CD4-positive, alpha-beta T cell treated with Interferon gamma for 1 hour (primary cell): ENCODE measurements around the gene C3orf38.
"Not testable (repeated sequence)": the region's sequence is repeated elsewhere in the genome, so short reads cannot be mapped to it uniquely, and the experiment has no call there.

ENCODE experiments used
- DNase-seq: peaks from one replicate; pipeline ENCODE4 v3.0.0-alpha.2; 2020

Gene C3orf38

DNA sequence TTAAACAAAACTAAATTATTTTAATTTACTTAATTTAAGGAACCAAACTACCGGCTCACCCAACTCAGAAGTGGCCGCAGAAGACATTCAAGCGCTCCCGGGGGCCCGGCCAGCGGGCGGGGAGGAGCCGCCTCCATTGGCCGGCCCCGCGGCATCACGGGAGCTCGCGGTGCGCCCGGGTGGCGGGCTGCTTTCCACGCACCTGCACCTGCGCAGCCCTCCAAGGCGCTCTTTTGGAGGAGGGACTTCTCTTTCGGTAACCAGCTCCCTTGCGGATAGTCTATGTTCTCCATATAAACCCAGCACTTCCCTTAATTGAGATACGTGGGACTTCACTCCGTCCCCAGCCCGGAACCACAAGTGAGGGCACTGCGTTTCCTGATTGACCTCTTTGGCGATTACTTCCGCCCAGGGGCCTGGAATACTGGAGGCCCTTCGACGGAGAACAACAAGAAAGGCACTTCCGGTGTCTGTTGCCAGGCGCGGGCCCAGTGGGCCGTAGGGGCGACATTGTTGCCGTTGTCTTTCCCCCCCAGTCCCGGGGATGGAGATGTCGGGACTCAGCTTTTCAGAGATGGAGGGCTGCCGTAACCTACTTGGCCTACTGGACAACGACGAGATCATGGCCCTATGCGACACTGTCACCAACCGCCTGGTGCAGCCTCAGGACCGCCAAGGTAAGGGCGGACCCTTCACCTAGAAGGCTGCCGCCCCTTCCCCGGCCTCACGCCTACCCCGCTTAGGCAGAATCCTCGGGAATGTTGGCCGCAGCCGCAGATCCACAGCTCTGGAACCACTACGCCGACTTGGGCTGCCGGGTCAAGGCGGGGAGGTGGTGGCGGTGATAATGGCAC lies at the start of gene C3orf38:
Gene C3orf38, plus strand, starts transcription at position 451 of the 854 bp plus-strand sequence. Its CDS starts 94 bp downstream, at position 545.
- peak; percentile 76 for DNase-seq

DNA sequence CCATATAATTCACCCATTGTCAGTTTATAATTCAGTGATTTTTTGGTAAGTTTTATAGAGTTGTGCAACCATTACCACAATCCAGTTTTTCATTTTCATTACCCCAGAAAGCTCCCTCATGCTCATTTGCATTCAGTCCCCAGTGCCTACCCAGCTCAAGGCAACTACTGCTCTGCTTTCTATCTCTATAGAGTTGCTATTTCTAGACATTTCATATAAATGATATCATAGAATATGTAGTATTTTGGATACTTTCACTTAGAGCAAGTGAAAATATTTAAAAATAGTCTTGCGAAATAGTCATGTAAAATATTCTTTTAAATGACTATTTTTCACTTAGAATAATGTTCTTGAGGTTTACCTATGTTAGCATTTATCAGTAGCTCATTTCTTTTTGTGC lies 48.6 kb upstream of the C3orf38 start:
- DNase-seq = no peak

DNA sequence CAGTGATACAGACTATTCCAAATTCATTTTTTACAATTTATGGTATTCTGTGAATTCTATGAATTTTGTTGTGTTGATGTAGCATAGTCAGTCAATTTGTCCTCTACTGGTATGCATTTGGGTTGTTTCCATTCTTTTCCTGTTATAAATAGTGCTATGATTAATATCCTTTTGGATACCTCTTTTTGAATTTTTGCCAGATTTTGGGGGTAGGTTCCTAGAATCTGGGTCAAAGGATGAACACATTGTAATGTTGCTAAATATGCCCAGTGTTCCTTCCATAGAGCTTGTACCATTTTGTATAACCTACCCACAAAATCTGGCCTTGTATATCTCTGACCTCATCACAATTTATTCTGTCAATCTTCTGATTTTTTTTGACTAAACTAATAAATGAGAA lies 44.4 kb upstream of the C3orf38 start:
- DNase-seq = no peak

DNA sequence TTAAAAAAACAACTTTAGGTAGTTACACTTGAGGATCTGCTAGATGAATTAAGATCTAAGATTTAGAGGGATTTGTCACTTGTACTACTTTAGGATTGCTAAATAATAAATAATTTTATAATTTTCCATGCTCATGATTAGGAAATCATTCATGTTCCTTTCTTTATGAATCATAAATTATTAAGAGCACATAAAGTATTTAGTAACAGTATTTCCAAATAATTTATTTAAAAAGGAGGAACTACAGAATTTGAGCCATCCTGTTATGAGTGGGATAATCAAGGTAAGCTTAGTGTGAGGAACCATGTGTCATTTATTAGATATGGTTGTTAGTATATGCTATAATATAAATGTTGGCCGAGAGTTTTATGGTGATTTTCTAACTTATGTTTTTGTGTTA lies 37.5 kb upstream of the C3orf38 start:
- DNase-seq = no peak

DNA sequence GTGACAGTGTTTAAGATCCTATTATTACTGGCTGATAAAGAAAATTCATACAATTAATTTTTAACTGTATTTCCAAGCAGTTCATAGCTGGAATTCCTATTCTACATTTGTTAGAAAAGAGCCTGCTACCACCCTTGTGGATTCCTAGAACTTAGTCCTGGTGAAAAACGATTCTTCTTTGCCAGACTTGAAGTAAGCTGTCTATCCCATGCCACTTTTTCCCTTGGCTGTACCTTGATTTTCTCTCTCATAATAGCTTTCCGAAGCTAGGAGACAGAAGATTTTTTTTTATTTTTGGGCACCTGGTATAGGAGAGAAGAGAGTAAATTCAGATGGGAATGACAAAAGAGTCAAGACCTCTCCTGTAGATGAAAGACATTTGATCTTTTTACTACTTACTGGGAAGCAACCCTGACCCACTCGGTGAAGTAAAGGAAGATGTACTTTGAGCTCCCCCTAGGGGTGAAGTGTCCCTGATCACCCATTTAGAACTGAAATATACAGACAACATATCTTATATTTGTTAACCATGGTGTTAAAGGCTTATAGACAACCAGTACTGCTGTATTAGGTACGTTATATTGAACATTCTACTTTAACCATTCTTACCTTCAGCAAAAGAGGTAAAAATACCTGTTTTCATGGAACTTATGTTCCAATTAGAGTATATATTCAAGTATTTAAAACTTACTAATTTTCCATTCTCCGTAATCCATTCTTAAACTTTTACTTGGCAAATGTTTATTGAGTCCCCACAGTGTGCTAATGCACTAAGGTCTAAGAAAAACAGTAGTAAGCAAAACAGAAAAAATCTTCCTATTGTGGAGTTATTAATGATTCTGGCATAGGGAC lies 36.2 kb upstream of the C3orf38 start:
- peak; percentile 37 for DNase-seq

DNA sequence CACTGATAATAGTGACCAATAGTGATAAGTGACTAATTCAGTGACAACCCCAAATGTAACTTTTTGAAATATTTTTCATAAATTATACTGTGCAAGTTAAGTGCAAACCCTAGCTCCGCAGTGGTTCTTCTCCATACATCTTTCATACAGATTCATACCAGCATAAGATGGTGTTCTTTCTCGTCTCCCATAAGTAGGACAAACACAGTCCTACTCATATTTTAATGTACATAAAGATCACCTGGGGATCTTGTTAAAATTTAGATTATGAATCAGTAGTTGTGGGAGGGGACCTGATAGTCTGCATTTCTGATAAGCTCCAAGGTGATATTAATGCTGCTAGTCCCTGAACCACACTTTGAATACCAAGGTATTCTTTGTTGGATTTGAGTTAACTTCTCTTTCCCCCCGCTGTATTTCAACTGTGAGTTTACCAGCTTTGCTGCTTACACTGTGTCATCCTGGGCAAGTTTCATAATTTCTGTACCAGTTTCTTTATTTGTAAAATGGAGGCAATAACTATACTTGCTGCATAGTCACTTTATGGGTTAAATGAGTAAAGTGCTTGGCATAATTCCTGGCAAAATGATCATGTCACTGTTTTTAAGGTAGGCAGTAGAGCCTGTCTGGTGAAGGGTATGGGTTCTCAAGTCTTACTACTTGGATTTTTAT lies 34.7 kb upstream of the C3orf38 start:
- DNase-seq = no peak

DNA sequence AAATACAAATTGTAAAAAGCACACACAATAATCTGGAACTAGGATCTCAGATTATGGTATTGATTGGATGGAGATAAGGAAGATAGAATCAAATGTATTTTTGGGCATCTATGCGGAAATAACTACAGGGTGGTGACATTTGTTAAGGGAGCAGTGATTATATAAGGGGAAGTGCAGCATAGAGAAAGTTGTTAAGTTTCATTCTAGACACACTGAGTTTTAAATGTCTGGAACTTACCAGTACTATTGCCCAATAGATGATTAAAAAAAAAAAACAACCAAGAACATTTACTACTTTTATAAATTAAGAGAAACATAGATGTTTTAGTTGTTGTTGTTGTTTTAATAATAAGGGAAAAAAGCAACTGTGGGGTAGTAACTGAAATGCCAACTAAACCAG lies 32.1 kb upstream of the C3orf38 start:
- DNase-seq = no peak

DNA sequence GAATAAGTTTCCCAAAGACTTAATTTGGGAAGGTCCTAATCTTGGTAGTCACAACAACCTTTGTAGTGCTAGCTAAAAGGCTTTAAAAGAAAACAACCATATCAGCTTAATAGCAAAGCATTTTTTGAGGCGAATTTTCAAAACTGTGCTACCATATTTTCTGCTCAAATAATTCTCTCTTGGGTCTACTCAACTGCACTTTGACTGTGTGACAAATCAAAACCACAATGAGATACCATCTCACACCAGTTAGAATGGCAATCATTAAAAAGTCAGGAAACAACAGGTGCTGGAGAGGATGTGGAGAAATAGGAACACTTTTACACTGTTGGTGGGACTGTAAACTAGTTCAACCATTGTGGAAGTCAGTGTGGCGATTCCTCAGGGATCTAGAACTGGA lies 31.2 kb upstream of the C3orf38 start:
- DNase-seq = not testable (repeated sequence)

DNA sequence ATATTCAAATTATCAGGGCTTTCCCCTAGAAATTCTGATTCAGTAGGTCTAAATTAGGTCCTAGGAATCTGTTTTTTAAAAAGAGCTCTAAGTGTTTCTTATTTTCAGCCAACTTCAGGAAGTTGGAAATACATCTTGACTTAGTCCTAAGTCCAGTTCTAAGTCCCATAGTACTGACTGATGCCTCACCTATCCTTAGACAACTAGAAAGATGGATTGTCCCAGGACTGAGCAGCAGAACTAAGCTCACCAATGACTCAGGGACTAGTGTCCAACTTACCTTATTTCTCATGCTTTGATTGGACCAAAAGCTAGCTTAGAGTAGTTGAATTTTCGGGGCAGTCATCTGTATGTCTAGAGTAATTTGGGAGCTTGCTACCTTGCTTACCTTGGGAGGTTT lies 26.2 kb upstream of the C3orf38 start:
- DNase-seq = no peak

DNA sequence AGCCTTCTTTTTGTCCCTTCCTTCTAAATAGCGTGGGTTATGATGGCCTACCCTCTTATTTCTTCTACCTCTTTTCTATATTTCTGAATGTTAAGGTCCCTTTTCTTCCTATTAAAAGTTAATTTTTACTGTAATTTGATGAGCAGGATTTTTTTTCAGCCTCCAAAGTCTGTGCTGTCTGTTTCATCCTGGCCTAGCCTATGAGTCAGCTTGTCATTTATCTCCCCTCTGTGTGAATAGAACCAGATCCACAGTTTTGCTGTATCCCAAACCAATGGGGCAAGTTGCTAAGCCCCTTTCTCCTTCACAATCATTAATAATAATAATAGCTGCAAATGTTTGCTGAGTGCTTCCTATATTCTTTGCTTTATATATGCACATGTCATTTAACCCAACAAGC lies 18.1 kb upstream of the C3orf38 start:
- no peak for DNase-seq

DNA sequence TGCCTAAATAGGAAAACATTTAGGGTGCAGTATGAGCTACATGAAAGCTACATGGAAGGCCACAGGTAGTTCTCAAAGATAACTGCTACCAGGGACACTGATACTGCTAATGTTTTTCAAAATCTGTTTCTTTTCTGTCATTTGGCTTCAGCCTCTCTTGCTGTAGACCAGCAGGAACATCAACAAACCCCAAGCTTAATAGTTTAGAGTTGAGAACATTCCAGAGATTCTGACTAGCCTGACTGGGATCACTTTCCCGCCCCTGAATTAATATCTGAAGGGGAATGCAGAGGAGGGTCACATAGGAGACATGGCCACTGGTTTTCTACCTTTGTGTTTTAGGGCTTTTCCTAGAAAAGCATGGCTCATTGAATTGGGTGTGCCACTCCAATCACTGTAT lies 16.9 kb upstream of the C3orf38 start:
- DNase-seq = no peak

DNA sequence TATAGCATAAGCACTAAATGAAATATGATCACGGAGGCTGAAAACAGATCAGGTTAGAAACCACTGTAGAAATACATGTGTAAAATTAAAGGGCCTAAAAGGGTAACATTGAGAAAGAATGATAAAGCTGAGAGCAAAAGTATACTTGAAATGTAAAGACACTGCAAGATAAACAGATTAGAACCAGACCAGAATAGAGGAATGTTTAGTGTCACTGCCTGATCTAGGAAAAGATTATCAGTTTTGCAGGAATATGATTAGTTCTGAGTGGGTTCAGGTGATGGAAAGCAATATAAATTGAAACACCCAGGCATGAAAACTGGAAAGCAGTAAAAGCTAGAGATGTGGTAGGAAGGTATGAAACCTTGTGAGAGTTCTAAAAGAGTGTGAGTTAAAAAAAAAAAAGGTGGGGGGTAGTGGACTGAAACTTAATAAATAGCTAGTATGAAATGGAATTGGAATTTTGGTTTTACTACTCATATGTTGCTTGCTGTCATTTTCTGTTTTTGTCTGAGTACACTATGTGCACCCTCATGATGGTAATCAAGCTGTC lies 16.0 kb upstream of the C3orf38 start:
- DNase-seq = no peak

DNA sequence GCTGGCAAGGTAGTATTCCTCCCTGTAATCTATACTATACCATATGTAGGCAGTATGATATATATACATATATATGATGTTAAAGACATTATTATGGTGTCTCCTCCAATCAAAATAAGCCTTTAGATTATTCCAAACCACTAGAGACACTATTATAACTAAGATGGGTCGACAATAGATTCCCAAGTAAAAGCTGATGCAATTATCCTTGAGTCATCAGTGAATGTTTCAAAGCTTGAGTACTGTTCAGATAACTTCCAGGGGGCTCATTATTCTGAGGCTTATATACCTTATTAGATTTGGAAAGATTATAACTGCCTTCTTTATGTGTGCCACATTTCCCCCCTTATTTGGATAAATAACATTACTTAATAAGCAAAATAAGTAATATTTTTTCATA lies 11.9 kb upstream of the C3orf38 start:
- no peak for DNase-seq

DNA sequence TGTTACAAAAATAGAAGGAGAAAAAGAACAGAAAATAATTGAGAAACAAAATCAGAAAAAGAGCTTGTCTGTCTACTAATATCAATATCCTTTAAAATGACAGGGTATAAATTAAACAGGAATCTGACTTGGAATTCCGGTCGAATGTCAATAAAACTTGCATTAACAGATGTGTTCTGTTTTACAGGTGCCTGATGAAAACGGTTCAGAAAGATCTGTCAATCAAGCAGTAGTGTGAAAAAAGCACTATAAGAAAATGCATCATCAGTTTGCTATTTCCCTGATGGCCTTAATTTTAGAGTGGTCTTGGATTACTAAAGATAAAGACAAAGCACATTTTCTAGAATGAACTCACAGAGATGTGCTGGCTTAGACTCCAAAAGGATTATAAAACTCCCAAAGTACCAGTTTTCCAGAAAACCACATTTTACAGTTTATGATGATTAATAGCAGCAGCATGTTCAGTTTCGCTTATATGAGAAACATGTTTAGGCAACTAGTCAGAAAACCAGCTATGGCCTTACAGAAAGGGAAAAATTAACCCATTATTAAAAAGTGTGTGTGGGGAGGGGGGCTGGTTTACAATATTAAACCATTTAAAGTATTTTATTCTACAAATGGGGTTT lies 8.2 kb upstream of the C3orf38 start:
- no peak for DNase-seq

DNA sequence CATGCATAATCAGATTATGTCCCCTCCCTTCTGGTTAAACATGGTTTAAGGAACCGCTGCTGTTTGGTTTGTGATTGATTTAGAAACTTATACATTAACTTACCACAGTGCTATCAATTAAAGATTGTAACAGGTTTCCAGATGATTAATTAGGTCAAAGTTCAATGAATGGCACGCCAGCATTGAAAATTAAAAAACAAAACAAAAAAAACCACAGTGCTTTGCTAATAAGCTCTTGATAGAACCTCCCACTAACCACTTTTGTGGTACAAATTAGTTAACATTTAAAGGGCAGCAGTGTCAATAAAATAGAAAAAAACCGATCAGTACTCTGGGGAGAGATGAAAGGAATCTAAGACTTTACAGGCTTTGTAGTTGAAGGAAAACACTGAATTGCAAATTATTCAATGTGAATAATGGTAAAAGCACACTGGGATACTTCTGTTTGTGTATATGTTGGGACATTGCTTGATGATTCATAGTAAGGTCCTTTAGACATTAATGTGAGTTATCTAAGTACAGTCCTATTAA lies 7.6 kb upstream of the C3orf38 start:
- no peak for DNase-seq

DNA sequence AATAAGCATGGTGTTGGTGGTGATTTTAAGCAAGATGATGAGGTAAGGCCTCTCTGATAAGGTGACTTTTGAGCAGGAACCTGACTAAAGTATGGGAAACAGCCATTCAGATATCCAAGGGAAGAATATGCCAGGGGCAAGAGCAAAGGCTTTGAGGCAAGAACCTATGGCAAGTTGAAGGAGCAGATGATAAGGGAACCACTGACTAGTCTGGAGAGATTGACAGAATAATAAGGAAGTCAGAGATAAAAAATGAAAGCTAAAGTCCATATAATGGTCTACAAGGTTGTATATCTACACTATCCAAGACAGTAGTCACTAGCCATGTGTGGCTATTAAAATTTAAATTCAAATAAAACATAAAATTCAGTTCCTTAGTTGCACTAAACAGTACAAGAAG lies 2.5 kb upstream of the C3orf38 start:
- no peak for DNase-seq

DNA sequence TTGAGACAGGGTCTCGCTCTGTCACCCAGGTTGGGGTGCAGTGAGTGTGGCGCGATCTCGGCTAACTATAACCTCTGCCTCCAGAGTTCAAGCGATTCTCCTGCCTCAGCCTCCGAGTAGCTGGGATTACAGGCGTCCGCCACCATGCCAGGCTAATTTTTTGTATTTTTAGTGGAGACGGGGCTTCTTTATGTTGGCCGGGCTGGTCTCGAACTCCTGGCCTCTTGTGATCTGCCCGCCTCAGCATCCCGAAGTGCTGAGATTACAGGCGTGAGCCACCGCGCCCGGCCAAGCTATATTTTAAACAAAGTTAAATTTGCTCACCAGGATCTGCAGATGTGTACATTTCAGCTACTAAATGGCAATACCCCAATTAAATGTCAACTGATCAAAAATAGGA lies 1.1 kb upstream of the C3orf38 start:
- DNase-seq = no peak

DNA sequence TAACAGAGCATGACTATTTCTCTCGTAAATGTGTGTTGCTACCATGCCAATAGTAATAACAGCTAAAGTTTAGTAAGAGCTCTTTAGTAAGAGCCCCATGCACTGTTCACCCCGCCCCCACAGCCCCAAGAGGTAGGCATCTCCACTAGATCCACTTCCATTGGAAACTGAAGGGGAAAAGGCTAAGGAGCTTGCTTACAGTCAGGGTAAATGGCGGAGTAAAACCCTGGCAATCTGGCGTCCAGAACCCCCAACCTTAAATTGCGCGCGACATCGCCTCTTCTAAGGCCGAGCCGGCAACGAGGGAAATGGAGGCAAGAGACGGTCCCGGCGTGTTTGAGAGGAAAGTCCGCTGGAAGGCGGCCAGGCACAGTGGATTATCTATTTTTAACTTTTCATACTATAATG lies 654 bp upstream of the C3orf38 start:
- DNase-seq = no peak

DNA sequence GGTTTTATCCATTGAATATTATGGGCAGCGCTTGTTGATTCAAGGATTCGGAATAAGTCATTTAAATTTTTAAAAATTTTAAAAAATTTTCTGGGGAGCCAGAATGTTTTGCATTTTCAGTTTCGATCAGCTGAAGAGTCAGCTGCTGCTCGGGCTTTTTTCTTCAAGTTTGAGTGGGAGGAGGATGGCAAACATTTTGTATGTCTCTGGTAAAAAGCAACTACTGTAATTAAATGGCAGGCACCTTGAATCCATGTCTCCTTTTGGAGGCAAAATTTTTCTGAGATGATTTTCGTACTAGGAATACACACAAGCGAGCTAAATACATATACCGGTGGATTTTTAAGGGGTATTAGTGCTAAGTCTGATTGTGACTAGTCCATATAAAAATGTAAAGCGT lies 612 bp downstream of the C3orf38 start:
- DNase-seq = no peak

DNA sequence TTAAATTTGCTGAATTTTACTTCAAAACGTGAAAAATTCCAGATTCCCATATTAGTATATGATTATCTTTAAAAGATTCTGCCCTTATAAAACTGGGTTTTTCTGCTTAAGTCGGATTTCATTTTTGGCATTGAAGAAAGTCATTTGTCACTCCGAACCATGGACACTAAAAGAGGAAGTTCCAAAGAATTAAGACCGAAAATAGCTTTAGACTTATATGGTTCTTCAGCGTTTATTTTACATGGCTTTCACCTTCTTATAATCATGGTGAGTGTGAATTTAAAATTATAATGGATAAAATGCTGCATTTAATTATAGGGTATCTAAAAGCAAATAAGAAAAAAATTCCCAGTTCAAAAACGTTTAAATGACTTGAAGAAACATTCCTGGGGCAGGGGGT lies 1.0 kb downstream of the C3orf38 start:
- no peak for DNase-seq

DNA sequence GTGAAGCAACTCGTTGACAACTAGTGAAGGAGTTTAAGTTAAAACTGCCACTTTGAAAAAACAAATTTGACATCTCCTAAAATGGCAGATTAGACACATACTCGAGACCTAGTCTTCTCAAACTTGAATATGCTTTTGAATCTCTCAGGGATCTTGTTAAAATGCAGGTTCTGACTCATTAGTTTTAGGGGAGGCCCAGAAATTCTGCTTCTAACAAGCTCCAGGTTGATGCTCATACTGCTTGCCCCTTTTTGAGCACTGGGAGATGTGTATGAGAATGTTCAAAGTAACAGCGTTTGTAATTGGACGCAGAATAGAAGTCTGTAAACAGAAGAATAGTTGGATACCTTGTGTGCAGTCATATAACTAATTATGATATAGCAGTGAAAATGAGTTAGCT lies 1.6 kb downstream of the C3orf38 start:
- DNase-seq = no peak

DNA sequence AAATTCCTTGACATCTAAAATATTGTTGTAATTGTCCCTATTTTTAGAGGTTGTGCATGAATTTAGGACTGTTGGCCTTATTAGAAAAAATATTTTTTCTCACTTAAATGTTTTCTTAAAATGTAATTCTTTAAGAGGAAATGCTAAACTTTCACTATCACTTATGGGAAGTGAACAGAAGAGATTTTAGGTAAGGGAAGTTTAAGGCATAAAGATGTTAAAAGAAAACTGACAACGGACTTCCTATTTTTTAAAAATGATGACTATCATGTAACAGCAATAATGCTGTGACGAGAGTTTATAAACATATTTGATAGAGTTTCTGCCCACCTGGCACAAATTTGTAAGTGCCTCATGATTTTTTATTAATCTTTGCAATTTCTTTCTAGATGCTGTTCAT lies 3.1 kb downstream of the C3orf38 start:
- DNase-seq = no peak
